ENCODE measurements around the gene BOLA3. TPM values are rescaled to one million over a fixed set of nuclear protein-coding genes. Genes with fewer than 3 reads are reported as not detected.
"Not testable (repeated sequence)": the region's sequence is repeated elsewhere in the genome, so short reads cannot be mapped to it uniquely, and the experiment has no call there.

Gene BOLA3
- total and polyA plus RNA-seq, 2 experiments from 2014 or later, result 46.2 to 104 TPM

DNA sequence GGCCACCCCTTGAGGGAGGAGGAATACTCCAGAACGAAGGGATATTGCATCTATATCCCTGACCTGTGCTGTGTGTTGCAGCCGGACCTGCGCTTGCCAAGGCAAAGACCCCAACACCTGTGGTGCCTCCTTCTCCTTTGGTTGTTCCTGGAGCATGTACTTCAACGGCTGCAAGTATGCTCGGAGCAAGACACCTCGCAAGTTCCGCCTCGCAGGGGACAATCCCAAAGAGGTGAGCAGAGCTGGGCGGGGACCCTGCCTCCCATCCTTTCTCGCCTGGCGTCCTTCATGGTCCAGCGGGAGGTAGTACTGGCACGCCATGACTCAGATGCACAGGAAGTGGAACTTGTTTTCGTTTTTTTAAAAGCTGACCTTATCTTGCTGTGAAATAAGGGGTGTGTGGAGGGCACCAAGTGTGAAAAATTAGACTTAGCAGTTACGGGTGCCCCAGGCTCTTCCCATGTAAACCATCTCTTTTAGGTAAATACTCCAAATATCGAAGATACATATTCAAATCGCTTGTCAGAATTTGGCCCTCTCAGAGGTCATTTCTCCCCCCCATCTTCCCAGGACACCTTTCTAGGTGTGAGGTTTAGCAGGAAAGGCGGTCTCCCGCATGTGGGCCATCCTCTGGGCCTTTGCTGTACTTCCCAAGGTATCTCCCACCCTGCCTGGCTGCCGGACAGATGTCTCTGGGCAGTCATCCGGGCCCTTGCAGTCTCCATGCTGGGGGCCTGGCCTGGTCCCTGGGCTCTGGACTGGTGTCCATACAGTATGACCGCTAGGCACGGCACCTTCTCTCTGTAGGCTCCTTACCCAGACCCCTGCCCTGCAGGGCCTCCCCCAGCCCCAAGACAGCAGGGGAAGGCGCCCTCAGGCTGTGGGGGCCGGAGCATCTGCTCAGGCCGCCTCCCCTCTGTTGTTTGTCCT lies 57.6 kb downstream of the BOLA3 start:
- TF ChIP-seq EZH2phosphoT487 (IDR thresholded peaks at IDR 0.05; ENCODE audit: insufficient read depth, low read depth), result no peak
- TF ChIP-seq EZH2 (IDR thresholded peaks at IDR 0.05; ENCODE audit: insufficient read depth, poor library complexity, severe bottlenecking), result no peak
- no peaks in the 10 kb centered on the region; the same call in 1 of the 2 replicates for H3K36me3 ChIP-seq (ENCODE audit: low read depth)

DNA sequence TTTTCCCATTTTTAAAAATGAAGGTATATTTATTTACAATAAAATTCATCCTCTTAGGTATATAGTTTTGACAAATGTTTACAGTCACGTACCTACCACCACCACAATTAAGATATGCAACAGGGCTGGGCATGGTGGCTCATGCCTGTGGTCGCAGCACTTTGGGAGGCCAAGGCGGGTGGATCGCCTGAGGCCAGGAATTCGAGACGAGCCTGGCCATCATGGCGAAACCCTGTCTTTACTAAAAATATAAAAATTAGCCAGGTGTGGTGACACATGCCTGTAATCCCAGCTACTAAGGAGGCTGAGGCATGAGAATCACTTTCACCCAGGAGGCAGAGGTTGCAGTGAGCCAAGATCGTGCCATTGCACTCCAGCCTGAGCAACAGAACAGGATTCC lies 59.0 kb downstream of the BOLA3 start:
- H3K4me1 ChIP-seq (ENCODE audit: insufficient read depth); in situ Hi-C loops (cut with MboI); DNase-seq: not testable (repeated sequence)

More for the DNA sequence above, 57.6 kb downstream of the BOLA3 start:
- Histone ChIP-seq H3K27ac (no peak overlapping the region), H3K4me2 (ENCODE audit: unreplicated experiment) (no peak overlapping the region), H3K9me3 (ENCODE audit: low read depth) (no peaks in the 10 kb centered on the region), H3K4me3 (no peak overlapping the region), H3K9ac (no peak overlapping the region), H4K20me1 (ENCODE audit: insufficient read depth) (no peaks in the 10 kb centered on the region), H3F3A (ENCODE audit: insufficient read depth) (no peaks in the 10 kb centered on the region), H3K27me3 (replicated peaks; ENCODE audit: insufficient read depth) (no peaks in the 10 kb centered on the region), H3K4me1 (ENCODE audit: insufficient read depth) (no peaks in the 10 kb centered on the region), H2AFZ (no peak overlapping the region), H3K9me2 (ENCODE audit: insufficient read depth) (no peaks in the 10 kb centered on the region), H3K79me2 (ENCODE audit: insufficient read depth) (no peaks in the 10 kb centered on the region)
- WGBS, 2 experiments (ENCODE audit: low coverage in 1 of 2, low lambda C conversion rate in 2 of 2, missing lambda C conversion rate in 2 of 2), result 91 to 92% methylated on average over 24 to 26 of the region's 26 CpGs
- in situ Hi-C loops (cut with MboI), result no loop called here
- no peak for DNase-seq

DNA sequence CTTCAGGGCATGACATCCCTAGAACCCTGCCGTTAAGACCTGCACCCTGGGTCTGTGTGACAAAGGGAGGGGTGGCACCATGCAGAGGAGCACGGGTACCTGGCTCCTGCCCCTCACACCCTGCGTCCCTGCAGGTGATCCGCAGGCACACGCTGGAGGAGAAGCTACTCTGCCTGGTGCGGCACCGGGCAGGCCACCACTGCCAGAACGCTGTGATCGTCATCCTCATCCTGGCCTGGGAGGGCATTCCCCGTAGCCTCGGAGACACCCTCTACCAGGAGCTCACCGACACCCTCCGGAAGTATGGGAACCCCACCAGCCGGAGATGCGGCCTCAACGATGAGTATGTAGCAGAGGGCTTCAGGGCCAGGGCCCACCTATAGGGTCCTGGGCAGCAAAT lies 60.0 kb downstream of the BOLA3 start:
- TF ChIP-seq EZH2 (IDR thresholded peaks at IDR 0.05; ENCODE audit: insufficient read depth, poor library complexity, severe bottlenecking) (no peak), EZH2phosphoT487 (IDR thresholded peaks at IDR 0.05; ENCODE audit: insufficient read depth, low read depth) (no peak)
- Histone ChIP-seq H3K9me2 (ENCODE audit: insufficient read depth) (no peaks in the 10 kb centered on the region), H3K4me3 (no peak overlapping the region), H2AFZ (no peak overlapping the region), H3K9me3 (ENCODE audit: low read depth) (no peaks in the 10 kb centered on the region), H3K9ac (no peak overlapping the region), H3F3A (ENCODE audit: insufficient read depth) (no peaks in the 10 kb centered on the region), H3K4me1 (ENCODE audit: insufficient read depth) (no peaks in the 10 kb centered on the region), H3K27me3 (replicated peaks; ENCODE audit: insufficient read depth) (no peaks in the 10 kb centered on the region), H3K79me2 (ENCODE audit: insufficient read depth) (no peaks in the 10 kb centered on the region), H3K4me2 (ENCODE audit: unreplicated experiment) (no peak overlapping the region), H3K36me3 (ENCODE audit: low read depth) (no peaks in the 10 kb centered on the region; the same call in 1 of the 2 replicates), H3K27ac (no peak overlapping the region), H4K20me1 (ENCODE audit: insufficient read depth) (no peaks in the 10 kb centered on the region)
- no peak for DNase-seq
- in situ Hi-C loops (cut with MboI), result no loop called here
- 98 to 99% methylated on average over 15 to 16 of the region's 16 CpGs for WGBS, 2 experiments (ENCODE audit: low coverage in 1 of 2, low lambda C conversion rate in 2 of 2, missing lambda C conversion rate in 2 of 2)

More for the DNA sequence above, 59.0 kb downstream of the BOLA3 start:
- H3K36me3 ChIP-seq (ENCODE audit: low read depth); H3K27ac ChIP-seq; H3K27me3 ChIP-seq (replicated peaks; ENCODE audit: insufficient read depth); H4K20me1 ChIP-seq (ENCODE audit: insufficient read depth); H3K9me2 ChIP-seq (ENCODE audit: insufficient read depth); H3F3A ChIP-seq (ENCODE audit: insufficient read depth); H3K4me2 ChIP-seq (ENCODE audit: unreplicated experiment); H3K79me2 ChIP-seq (ENCODE audit: insufficient read depth); H3K9me3 ChIP-seq (ENCODE audit: low read depth); H2AFZ ChIP-seq; H3K9ac ChIP-seq; H3K4me3 ChIP-seq: not testable (repeated sequence)
- WGBS, 2 experiments (ENCODE audit: low coverage in 1 of 2, low lambda C conversion rate in 2 of 2, missing lambda C conversion rate in 2 of 2), result 98% methylated on average over 8 of the region's 8 CpGs

DNA sequence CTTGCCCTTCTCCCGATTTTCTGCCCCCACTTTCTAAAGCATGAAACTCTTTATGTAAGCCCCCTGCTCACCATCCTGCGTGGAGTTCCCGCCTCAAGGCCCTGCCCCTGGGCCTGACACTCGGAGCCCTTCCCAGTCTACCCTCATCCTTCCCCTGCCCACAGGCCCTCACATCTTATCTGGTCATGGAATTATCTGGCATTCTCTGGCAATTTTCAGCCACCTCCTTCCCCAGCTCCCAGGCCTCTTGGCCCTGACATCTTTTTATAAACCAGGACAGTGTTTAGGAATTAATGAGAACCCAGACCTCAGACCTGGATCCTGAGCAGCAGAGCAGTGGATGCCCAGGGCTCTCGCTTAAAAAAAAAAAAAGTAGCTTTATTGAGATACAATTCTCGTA lies 61.7 kb downstream of the BOLA3 start:
- TF ChIP-seq EZH2 (IDR thresholded peaks at IDR 0.05; ENCODE audit: insufficient read depth, poor library complexity, severe bottlenecking) (no peak), EZH2phosphoT487 (IDR thresholded peaks at IDR 0.05; ENCODE audit: insufficient read depth, low read depth) (no peak)
- Histone ChIP-seq H3F3A (ENCODE audit: insufficient read depth) (no peaks in the 10 kb centered on the region), H3K27ac (no peak overlapping the region), H3K9me2 (ENCODE audit: insufficient read depth) (no peaks in the 10 kb centered on the region), H2AFZ (no peak overlapping the region), H4K20me1 (ENCODE audit: insufficient read depth) (no peaks in the 10 kb centered on the region), H3K36me3 (ENCODE audit: low read depth) (no peaks in the 10 kb centered on the region; the same call in 1 of the 2 replicates), H3K4me2 (ENCODE audit: unreplicated experiment) (no peak overlapping the region), H3K9ac (no peak overlapping the region), H3K4me1 (ENCODE audit: insufficient read depth) (peaks cover 4% of the 10 kb centered on the region; the same call in 1 of the 2 replicates), H3K27me3 (replicated peaks; ENCODE audit: insufficient read depth) (no peaks in the 10 kb centered on the region), H3K79me2 (ENCODE audit: insufficient read depth) (no peaks in the 10 kb centered on the region), H3K9me3 (ENCODE audit: low read depth) (no peaks in the 10 kb centered on the region), H3K4me3 (no peak overlapping the region)
- 87 to 92% methylated on average over 6 of the region's 6 CpGs for WGBS, 2 experiments (ENCODE audit: low coverage in 1 of 2, low lambda C conversion rate in 2 of 2, missing lambda C conversion rate in 2 of 2)
- in situ Hi-C loops (cut with MboI), result no loop called here
- no peak for DNase-seq

Other genes with a start within 250 kb of the BOLA3 start
- 50.9 and 59.2 TPM in 2 replicates for gene DGUOK, start 221.0 kb downstream of the BOLA3 start, total RNA-seq (2014; rRNA removed; shearing (Covaris generic))
- gene DGUOK, start 221.0 kb downstream of the BOLA3 start, polyA plus RNA-seq (2016; fragmentation: Nextera tagmentation; extraction: Ambion mirVana), result 116 and 126 TPM in 2 replicates
- 2.9 and 4.3 TPM in 2 replicates for gene TET3, start 163.0 kb downstream of the BOLA3 start, total RNA-seq (2014; rRNA removed; shearing (Covaris generic))
- gene TET3, start 163.0 kb downstream of the BOLA3 start, polyA plus RNA-seq (2016; fragmentation: Nextera tagmentation; extraction: Ambion mirVana), result 1.3 TPM in 2 replicates
- gene MOB1A, start 31.0 kb upstream of the BOLA3 start, total RNA-seq (2014; rRNA removed; shearing (Covaris generic)), result 120 and 139 TPM in 2 replicates
- 92.2 and 105 TPM in 2 replicates for gene MOB1A, start 31.0 kb upstream of the BOLA3 start, polyA plus RNA-seq (2016; fragmentation: Nextera tagmentation; extraction: Ambion mirVana)
- 211 and 215 TPM in 2 replicates for gene MTHFD2, start 50.7 kb upstream of the BOLA3 start, total RNA-seq (2014; rRNA removed; shearing (Covaris generic))
- gene MTHFD2, start 50.7 kb upstream of the BOLA3 start, polyA plus RNA-seq (2016; fragmentation: Nextera tagmentation; extraction: Ambion mirVana), result 139 and 144 TPM in 2 replicates
- gene SLC4A5, start 195.5 kb upstream of the BOLA3 start, total RNA-seq (2014; rRNA removed; shearing (Covaris generic)), result 0.32 and 0.38 TPM in 2 replicates
- gene SLC4A5, start 195.5 kb upstream of the BOLA3 start, polyA plus RNA-seq (2016; fragmentation: Nextera tagmentation; extraction: Ambion mirVana), result 0.35 TPM in 1 of 2 replicates, not detected in the other
- 172 and 176 TPM in 2 replicates for gene DCTN1, start 232.4 kb upstream of the BOLA3 start, total RNA-seq (2014; rRNA removed; shearing (Covaris generic))
- gene DCTN1, start 232.4 kb upstream of the BOLA3 start, polyA plus RNA-seq (2016; fragmentation: Nextera tagmentation; extraction: Ambion mirVana), result 169 and 171 TPM in 2 replicates

Data from GM23248 (cell line).